Mesothelial cell of epicardium (in vitro differentiated cells): Measurements from ENCODE around the gene FOXQ1. TPM values are rescaled to one million over a fixed set of nuclear protein-coding genes. Genes with fewer than 3 reads are reported as not detected.
"Not testable (repeated sequence)": the region's sequence is repeated elsewhere in the genome, so short reads cannot be mapped to it uniquely, and the experiment has no call there.

Experiments
- DNase-seq, 2 experiments: peaks; one replicate each; pipeline ENCODE4 v3.0.0; 2021; ENCODE audit warnings: low spot score in 2 of 2; ENCODE audit not compliant: unreplicated experiment in 2 of 2
- H3K27ac Mint-ChIP-seq: 2 replicates; pipeline ENCODE4 v1.8.0; 2021; ENCODE audit warnings: mixed read lengths
- H3K27me3 Mint-ChIP-seq: 2 replicates; pipeline ENCODE4 v1.8.0; 2021; ENCODE audit warnings: low read depth, mixed read lengths
- H3K36me3 Mint-ChIP-seq: 2 replicates; pipeline ENCODE4 v1.8.0; 2021; ENCODE audit warnings: mixed read lengths
- H3K4me1 Mint-ChIP-seq: 2 replicates; pipeline ENCODE4 v1.8.0; 2021; ENCODE audit warnings: mixed read lengths
- H3K4me3 Mint-ChIP-seq: 2 replicates; pipeline ENCODE4 v1.8.0; 2021; ENCODE audit warnings: mild to moderate bottlenecking, moderate library complexity, mixed read lengths
- H3K9me3 Mint-ChIP-seq: 2 replicates; pipeline ENCODE4 v1.8.0; 2021; ENCODE audit warnings: mixed read lengths
- CTCF ChIP-seq: fragments of 200-600 bp; sonication (generic); IDR thresholded peaks from one replicate; pipeline ENCODE4 v1.5.0; 2021; ENCODE audit warnings: antibody characterized with exemption; ENCODE audit not compliant: unreplicated experiment
- total RNA-seq: library from RNA; stranded (reverse); gene quantifications from 3 replicates; pipeline ENCODE4 v1.2.1, GENCODE V29; 2021

The FOXQ1 gene
- total RNA-seq, 1 donor from 2014 or later: 0.20 TPM

- Mint-ChIP-seq H3K27ac (no peak overlapping the region), H3K4me1 (no peaks in the 10 kb centered on the region), H3K27me3 (peaks cover 45% of the 10 kb centered on the region), H3K4me3 (no peak overlapping the region), H3K36me3 (peaks cover 3% of the 10 kb centered on the region), H3K9me3 (peaks cover 44% of the 10 kb centered on the region)
- TF ChIP-seq CTCF: no peak
- DNase-seq: no peak
Measured at GRCh38 chr6:1351381-1352008, 39.6 kb downstream of the FOXQ1 start.

GRCh38 chr6:1355068-1355467 lies 43.2 kb downstream of the FOXQ1 start:
- H3K4me1 Mint-ChIP-seq, H3K27ac Mint-ChIP-seq: not testable (repeated sequence)
- H3K9me3 Mint-ChIP-seq: peaks cover 44% of the 10 kb centered on the region

GRCh38 chr6:1361717-1362116 lies 49.8 kb downstream of the FOXQ1 start:
- H3K4me3 Mint-ChIP-seq, H3K4me1 Mint-ChIP-seq, DNase-seq, H3K36me3 Mint-ChIP-seq, H3K9me3 Mint-ChIP-seq, H3K27ac Mint-ChIP-seq: not testable (repeated sequence)
- peaks cover 65% of the 10 kb centered on the region for H3K27me3 Mint-ChIP-seq

More at GRCh38 chr6:1355068-1355467, 43.2 kb downstream of the FOXQ1 start:
- DNase-seq, H3K4me3 Mint-ChIP-seq, H3K36me3 Mint-ChIP-seq: not testable (repeated sequence)
- H3K27me3 Mint-ChIP-seq: peaks cover 36% of the 10 kb centered on the region

- no peak for TF ChIP-seq CTCF
- no peak for DNase-seq
- no peaks in the 10 kb centered on the region for H3K9me3 Mint-ChIP-seq
- no peaks in the 10 kb centered on the region for H3K36me3 Mint-ChIP-seq
- H3K4me1 Mint-ChIP-seq: peaks cover 2% of the 10 kb centered on the region
- H3K4me3 Mint-ChIP-seq: no peak overlapping the region
- no peak overlapping the region for H3K27ac Mint-ChIP-seq
- peaks cover 68% of the 10 kb centered on the region for H3K27me3 Mint-ChIP-seq
Measured at GRCh38 chr6:1362643-1363042, 50.7 kb downstream of the FOXQ1 start.

- peaks cover 75% of the 10 kb centered on the region for H3K27me3 Mint-ChIP-seq
- TF ChIP-seq CTCF: no peak
Measured at GRCh38 chr6:1363298-1363697, 51.4 kb downstream of the FOXQ1 start.

GRCh38 chr6:1363729-1364572 lies 52.1 kb downstream of the FOXQ1 start:
- peaks cover 2% of the 10 kb centered on the region for H3K4me1 Mint-ChIP-seq
- TF ChIP-seq CTCF: no peak
- peaks cover 78% of the 10 kb centered on the region for H3K27me3 Mint-ChIP-seq
- no peak overlapping the region for H3K4me3 Mint-ChIP-seq
- H3K27ac Mint-ChIP-seq: no peak overlapping the region
- no peaks in the 10 kb centered on the region for H3K36me3 Mint-ChIP-seq
- no peak for DNase-seq
- no peaks in the 10 kb centered on the region for H3K9me3 Mint-ChIP-seq

More at GRCh38 chr6:1363298-1363697, 51.4 kb downstream of the FOXQ1 start:
- Mint-ChIP-seq H3K4me3 (no peak overlapping the region), H3K36me3 (no peaks in the 10 kb centered on the region), H3K9me3 (no peaks in the 10 kb centered on the region), H3K27ac (no peak overlapping the region), H3K4me1 (peaks cover 2% of the 10 kb centered on the region)
- no peak for DNase-seq

Other genes with a start within 250 kb of the FOXQ1 start
- gene FOXF2, start 77.5 kb downstream of the FOXQ1 start, total RNA-seq: 0.13 to 0.27 TPM in 2 of 3 replicates, not detected in the other